ENCODE results near the gene AHCTF1.

Gene AHCTF1

GRCh38 chr1:246797157-246797556, 134.6 kb downstream of the AHCTF1 start:
- Histone ChIP-seq H3K9me3 (ENCODE audit: control extremely low read depth in 1 of 5, control insufficient read depth in 4 of 5, insufficient read depth in 2 of 5, low read depth in 1 of 5, low read length in 4 of 5) (no peaks in the 10 kb centered on the region), H3K36me3 (ENCODE audit: control insufficient read depth in 4 of 4, insufficient read depth in 4 of 4, low read length in 3 of 4) (peaks cover 0 to 3% (median under 1%) of the 10 kb centered on the region in 4 experiments), H3K4me3 (ENCODE audit: control insufficient read depth in 1 of 7, extremely low read depth in 1 of 7, insufficient read depth in 4 of 7, low read depth in 2 of 7, low read length in 6 of 7) (no peak overlapping the region), H3K27ac (ENCODE audit: insufficient read depth in 1 of 2, low read depth in 1 of 2, low read length in 2 of 2, poor library complexity in 1 of 2, severe bottlenecking in 2 of 2) (no peak overlapping the region), H3K4me1 (ENCODE audit: control extremely low read depth in 1 of 4, control insufficient read depth in 4 of 4, insufficient read depth in 4 of 4, low read length in 3 of 4) (peaks cover 0 to 19% (median 4%) of the 10 kb centered on the region in 4 experiments), H3K27me3 (replicated peaks in 2 of 5; ENCODE audit: control insufficient read depth in 4 of 5, insufficient read depth in 5 of 5, low read length in 4 of 5) (no peaks in the 10 kb centered on the region)
- ChIA-PET CTCF (no interaction called here), POLR2A (no interaction called here)
- WGBS (ENCODE audit: insufficient coverage): 85% methylated on average over 8 of the region's 8 CpGs
- DNase-seq: no peak

- WGBS (ENCODE audit: insufficient coverage): 98% methylated on average over 26 of the region's 30 CpGs
- Histone ChIP-seq H3K36me3 (ENCODE audit: control insufficient read depth in 4 of 4, insufficient read depth in 4 of 4, low read length in 3 of 4) (peaks cover 0 to 10% (median 2%) of the 10 kb centered on the region in 4 experiments), H3K9me3 (ENCODE audit: control extremely low read depth in 1 of 5, control insufficient read depth in 4 of 5, insufficient read depth in 2 of 5, low read depth in 1 of 5, low read length in 4 of 5) (no peaks in the 10 kb centered on the region), H3K27ac (ENCODE audit: insufficient read depth in 1 of 2, low read depth in 1 of 2, low read length in 2 of 2, poor library complexity in 1 of 2, severe bottlenecking in 2 of 2) (no peak overlapping the region), H3K4me3 (ENCODE audit: control insufficient read depth in 1 of 7, extremely low read depth in 1 of 7, insufficient read depth in 4 of 7, low read depth in 2 of 7, low read length in 6 of 7) (no peak overlapping the region), H3K27me3 (replicated peaks in 2 of 5; ENCODE audit: control insufficient read depth in 4 of 5, insufficient read depth in 5 of 5, low read length in 4 of 5) (no peaks in the 10 kb centered on the region), H3K4me1 (ENCODE audit: control extremely low read depth in 1 of 4, control insufficient read depth in 4 of 4, insufficient read depth in 4 of 4, low read length in 3 of 4) (peaks cover 0 to 19% (median 4%) of the 10 kb centered on the region in 4 experiments)
- ChIA-PET POLR2A (no interaction called here), CTCF (interaction anchor here (1.8 kb wide), 1 partner anchor 12 kb away, joined by 7 read pairs; no protein-coding TSS in a partner anchor)
- no peak for DNase-seq
Observed at GRCh38 chr1:246795906-246796694, 135.6 kb downstream of the AHCTF1 start.

GRCh38 chr1:246794828-246795671, 136.7 kb downstream of the AHCTF1 start:
- Histone ChIP-seq H3K4me3 (ENCODE audit: control insufficient read depth in 1 of 7, extremely low read depth in 1 of 7, insufficient read depth in 4 of 7, low read depth in 2 of 7, low read length in 6 of 7) (no peak overlapping the region), H3K27ac (ENCODE audit: insufficient read depth in 1 of 2, low read depth in 1 of 2, low read length in 2 of 2, poor library complexity in 1 of 2, severe bottlenecking in 2 of 2) (no peak overlapping the region), H3K4me1 (ENCODE audit: control extremely low read depth in 1 of 4, control insufficient read depth in 4 of 4, insufficient read depth in 4 of 4, low read length in 3 of 4) (peaks cover 0 to 22% (median 7%) of the 10 kb centered on the region in 4 experiments), H3K36me3 (ENCODE audit: control insufficient read depth in 4 of 4, insufficient read depth in 4 of 4, low read length in 3 of 4) (peaks cover 0 to 10% (median 2%) of the 10 kb centered on the region in 4 experiments), H3K9me3 (ENCODE audit: control extremely low read depth in 1 of 5, control insufficient read depth in 4 of 5, insufficient read depth in 2 of 5, low read depth in 1 of 5, low read length in 4 of 5) (no peaks in the 10 kb centered on the region), H3K27me3 (replicated peaks in 2 of 5; ENCODE audit: control insufficient read depth in 4 of 5, insufficient read depth in 5 of 5, low read length in 4 of 5) (no peaks in the 10 kb centered on the region)
- ChIA-PET CTCF (interaction anchor here (0.6 to 1.8 kb wide), 3 partner anchors 10 to 1090 kb away, joined by 3 to 7 read pairs (median 3); no protein-coding TSS in a partner anchor), POLR2A (no interaction called here)
- DNase-seq: peak in 1 of 3 donors; percentile 36
- 91% methylated on average over 23 of the region's 27 CpGs for WGBS (ENCODE audit: insufficient coverage)

- DNase-seq: peak in 1 of 3 donors; percentile 15
- Histone ChIP-seq H3K4me1 (ENCODE audit: control extremely low read depth in 1 of 4, control insufficient read depth in 4 of 4, insufficient read depth in 4 of 4, low read length in 3 of 4) (peaks cover 0 to 30% (median 10%) of the 10 kb centered on the region in 4 experiments), H3K27me3 (replicated peaks in 2 of 5; ENCODE audit: control insufficient read depth in 4 of 5, insufficient read depth in 5 of 5, low read length in 4 of 5) (no peaks in the 10 kb centered on the region), H3K36me3 (ENCODE audit: control insufficient read depth in 4 of 4, insufficient read depth in 4 of 4, low read length in 3 of 4) (peaks cover 0 to 10% (median 2%) of the 10 kb centered on the region in 4 experiments), H3K9me3 (ENCODE audit: control extremely low read depth in 1 of 5, control insufficient read depth in 4 of 5, insufficient read depth in 2 of 5, low read depth in 1 of 5, low read length in 4 of 5) (no peaks in the 10 kb centered on the region), H3K27ac (ENCODE audit: insufficient read depth in 1 of 2, low read depth in 1 of 2, low read length in 2 of 2, poor library complexity in 1 of 2, severe bottlenecking in 2 of 2) (no peak overlapping the region), H3K4me3 (ENCODE audit: control insufficient read depth in 1 of 7, extremely low read depth in 1 of 7, insufficient read depth in 4 of 7, low read depth in 2 of 7, low read length in 6 of 7) (no peak overlapping the region)
- CTCF ChIA-PET: interaction anchor here (0.6 to 1.8 kb wide), 3 partner anchors 10 to 1091 kb away, joined by 3 to 7 read pairs (median 3); no protein-coding TSS in a partner anchor
- WGBS (ENCODE audit: insufficient coverage): 83% methylated on average over 9 of the region's 18 CpGs
- POLR2A ChIA-PET: no interaction called here
Observed at GRCh38 chr1:246794048-246794827, 137.5 kb downstream of the AHCTF1 start.

- ChIA-PET POLR2A (no interaction called here), CTCF (no interaction called here)
- no peak overlapping the region for H3K4me3 ChIP-seq (ENCODE audit: control insufficient read depth in 1 of 7, extremely low read depth in 1 of 7, insufficient read depth in 4 of 7, low read depth in 2 of 7, low read length in 6 of 7)
- no peak overlapping the region for H3K27ac ChIP-seq (ENCODE audit: insufficient read depth in 1 of 2, low read depth in 1 of 2, low read length in 2 of 2, poor library complexity in 1 of 2, severe bottlenecking in 2 of 2)
- peaks cover 0 to 33% (median 16%) of the 10 kb centered on the region in 4 experiments for H3K4me1 ChIP-seq (ENCODE audit: control extremely low read depth in 1 of 4, control insufficient read depth in 4 of 4, insufficient read depth in 4 of 4, low read length in 3 of 4)
- 100% methylated on average over 2 of the region's 6 CpGs for WGBS (ENCODE audit: insufficient coverage)
- no peak for DNase-seq
- H3K36me3 ChIP-seq (ENCODE audit: control insufficient read depth in 4 of 4, insufficient read depth in 4 of 4, low read length in 3 of 4): peaks cover 0 to 10% (median 2%) of the 10 kb centered on the region in 4 experiments
- H3K27me3 ChIP-seq (replicated peaks in 2 of 5; ENCODE audit: control insufficient read depth in 4 of 5, insufficient read depth in 5 of 5, low read length in 4 of 5): no peaks in the 10 kb centered on the region
- no peaks in the 10 kb centered on the region for H3K9me3 ChIP-seq (ENCODE audit: control extremely low read depth in 1 of 5, control insufficient read depth in 4 of 5, insufficient read depth in 2 of 5, low read depth in 1 of 5, low read length in 4 of 5)
Observed at GRCh38 chr1:246793356-246793896, 138.3 kb downstream of the AHCTF1 start.

- no peak for DNase-seq
- ChIA-PET POLR2A (no interaction called here), CTCF (interaction anchor here (0.7 kb wide), 1 partner anchor 9 kb away, joined by 3 read pairs; no protein-coding TSS in a partner anchor)
- H3K27me3 ChIP-seq (replicated peaks in 2 of 5; ENCODE audit: control insufficient read depth in 4 of 5, insufficient read depth in 5 of 5, low read length in 4 of 5): no peaks in the 10 kb centered on the region
- no peak overlapping the region for H3K4me3 ChIP-seq (ENCODE audit: control insufficient read depth in 1 of 7, extremely low read depth in 1 of 7, insufficient read depth in 4 of 7, low read depth in 2 of 7, low read length in 6 of 7)
- WGBS (ENCODE audit: insufficient coverage): 91% methylated on average over 19 of the region's 25 CpGs
- H3K9me3 ChIP-seq (ENCODE audit: control extremely low read depth in 1 of 5, control insufficient read depth in 4 of 5, insufficient read depth in 2 of 5, low read depth in 1 of 5, low read length in 4 of 5): no peaks in the 10 kb centered on the region
- H3K27ac ChIP-seq (ENCODE audit: insufficient read depth in 1 of 2, low read depth in 1 of 2, low read length in 2 of 2, poor library complexity in 1 of 2, severe bottlenecking in 2 of 2): no peak overlapping the region
- H3K4me1 ChIP-seq (ENCODE audit: control extremely low read depth in 1 of 4, control insufficient read depth in 4 of 4, insufficient read depth in 4 of 4, low read length in 3 of 4): peaks cover 0 to 41% (median 21%) of the 10 kb centered on the region in 4 experiments
- peaks cover 0 to 10% (median 2%) of the 10 kb centered on the region in 4 experiments for H3K36me3 ChIP-seq (ENCODE audit: control insufficient read depth in 4 of 4, insufficient read depth in 4 of 4, low read length in 3 of 4)
Observed at GRCh38 chr1:246792603-246793002, 139.1 kb downstream of the AHCTF1 start.
